Measurements from ENCODE around the gene RPL13A.

RPL13A gene

DNA sequence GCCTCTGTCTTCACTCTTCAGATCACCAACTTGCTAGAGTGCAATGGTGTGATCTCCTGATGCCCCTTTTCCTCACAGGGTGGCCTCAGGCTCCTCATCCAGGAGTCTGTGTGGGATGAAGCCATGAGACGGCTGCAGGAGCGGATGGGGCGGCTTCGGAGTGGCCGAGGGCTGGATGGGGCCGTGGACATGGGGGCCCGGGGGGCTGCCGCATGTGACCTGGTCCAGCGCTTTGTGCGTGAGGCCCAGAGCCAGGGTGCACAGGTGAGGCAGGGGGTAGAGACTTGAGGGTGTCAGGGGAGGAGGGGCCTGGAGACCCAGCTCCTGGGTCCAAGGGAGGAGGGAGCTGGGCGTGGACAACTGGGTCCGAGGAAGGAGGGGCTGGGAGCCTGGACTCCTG, 24.9 kb upstream of the RPL13A start:
- no peak for DNase-seq
- H3K36me3 ChIP-seq = 0 out of 2 replicates have a peak, but pooled peaks cover 3% of the 10 kb centered on the region

DNA sequence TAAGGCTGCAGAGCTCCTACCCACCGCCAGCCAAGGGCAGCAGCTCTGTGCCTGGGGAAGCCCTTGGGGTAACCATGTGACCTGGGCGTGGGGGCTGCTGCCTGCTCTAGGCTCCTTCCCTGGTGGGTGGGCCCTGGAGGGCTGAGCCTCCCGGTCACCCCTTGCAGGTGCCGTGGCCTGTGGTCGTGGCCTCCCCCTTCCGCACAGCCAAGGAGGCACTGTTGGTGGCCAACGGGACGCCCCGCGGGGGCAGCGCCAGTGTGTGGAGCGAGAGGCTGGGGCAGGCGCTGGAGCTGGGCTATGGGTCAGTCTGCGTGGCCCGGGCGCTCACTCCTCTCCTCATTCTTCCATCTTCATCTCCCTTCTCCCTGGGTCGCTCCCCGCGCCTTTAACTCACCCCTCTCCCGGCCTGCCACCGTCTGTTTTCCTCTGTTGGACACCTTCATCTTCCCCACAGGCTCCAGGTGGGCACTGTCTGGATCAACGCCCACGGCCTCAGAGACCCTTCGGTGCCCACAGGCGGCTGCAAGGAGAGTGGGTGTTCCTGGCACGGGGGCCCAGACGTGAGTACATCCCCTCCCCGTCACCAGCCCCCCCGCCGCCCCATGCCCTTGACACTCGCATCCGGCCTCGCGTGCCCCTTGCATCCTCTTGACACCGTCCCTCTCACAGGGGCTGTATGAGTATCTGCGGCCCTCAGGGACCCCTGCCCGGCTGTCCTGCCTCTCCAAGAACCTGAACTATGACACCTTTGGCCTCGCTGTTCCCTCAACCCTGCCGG, 23.3 kb upstream of the RPL13A start:
- Histone ChIP-seq H3K36me3 (peaks cover 3% of the 10 kb centered on the region; the same call in 1 of the 2 replicates), H3K27me3 (no peaks in the 10 kb centered on the region), H3K4me3 (ENCODE audit: low read depth, low read length) (no peak overlapping the region), H3K4me1 (no peaks in the 10 kb centered on the region), H3K9me3 (no peaks in the 10 kb centered on the region)
- DNase-seq = no peak
- TF ChIP-seq, protein P1, sequence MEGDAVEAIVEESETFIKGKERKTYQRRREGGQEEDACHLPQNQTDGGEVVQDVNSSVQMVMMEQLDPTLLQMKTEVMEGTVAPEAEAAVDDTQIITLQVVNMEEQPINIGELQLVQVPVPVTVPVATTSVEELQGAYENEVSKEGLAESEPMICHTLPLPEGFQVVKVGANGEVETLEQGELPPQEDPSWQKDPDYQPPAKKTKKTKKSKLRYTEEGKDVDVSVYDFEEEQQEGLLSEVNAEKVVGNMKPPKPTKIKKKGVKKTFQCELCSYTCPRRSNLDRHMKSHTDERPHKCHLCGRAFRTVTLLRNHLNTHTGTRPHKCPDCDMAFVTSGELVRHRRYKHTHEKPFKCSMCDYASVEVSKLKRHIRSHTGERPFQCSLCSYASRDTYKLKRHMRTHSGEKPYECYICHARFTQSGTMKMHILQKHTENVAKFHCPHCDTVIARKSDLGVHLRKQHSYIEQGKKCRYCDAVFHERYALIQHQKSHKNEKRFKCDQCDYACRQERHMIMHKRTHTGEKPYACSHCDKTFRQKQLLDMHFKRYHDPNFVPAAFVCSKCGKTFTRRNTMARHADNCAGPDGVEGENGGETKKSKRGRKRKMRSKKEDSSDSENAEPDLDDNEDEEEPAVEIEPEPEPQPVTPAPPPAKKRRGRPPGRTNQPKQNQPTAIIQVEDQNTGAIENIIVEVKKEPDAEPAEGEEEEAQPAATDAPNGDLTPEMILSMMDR (IDR thresholded peaks at IDR 0.05; ENCODE audit: low read depth, low read length) = no peak

More for the DNA sequence above, 24.9 kb upstream of the RPL13A start:
- H3K9me3 ChIP-seq = no peaks in the 10 kb centered on the region
- no peaks in the 10 kb centered on the region for H3K4me1 ChIP-seq
- H3K27me3 ChIP-seq = no peaks in the 10 kb centered on the region
- H3K4me3 ChIP-seq (ENCODE audit: low read depth, low read length) = no peak overlapping the region
- TF ChIP-seq, protein P1 (IDR thresholded peaks at IDR 0.05; ENCODE audit: low read depth, low read length) = no peak

DNA sequence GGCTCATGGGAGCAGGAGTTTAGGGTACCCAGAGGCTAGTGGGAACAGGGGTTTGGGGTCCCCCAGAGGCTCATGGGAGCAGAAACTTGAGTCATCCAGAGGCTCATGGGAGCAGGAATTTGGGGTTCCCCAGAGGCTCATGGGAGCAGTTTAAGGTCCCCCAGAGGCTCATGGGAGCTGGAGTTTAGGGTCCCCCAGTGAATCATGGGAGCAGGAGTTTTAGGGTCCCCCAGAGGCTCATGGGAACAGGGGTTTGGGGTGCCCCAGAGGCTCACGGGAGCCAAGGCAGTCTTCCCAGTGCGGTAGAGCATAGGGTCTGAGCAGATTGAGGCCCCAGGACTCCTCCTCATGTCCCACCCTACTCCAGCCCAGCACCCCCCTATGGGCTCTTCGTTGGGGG, 22.0 kb upstream of the RPL13A start:
- TF ChIP-seq, protein P1 (IDR thresholded peaks at IDR 0.05; ENCODE audit: low read depth, low read length) = no peak

DNA sequence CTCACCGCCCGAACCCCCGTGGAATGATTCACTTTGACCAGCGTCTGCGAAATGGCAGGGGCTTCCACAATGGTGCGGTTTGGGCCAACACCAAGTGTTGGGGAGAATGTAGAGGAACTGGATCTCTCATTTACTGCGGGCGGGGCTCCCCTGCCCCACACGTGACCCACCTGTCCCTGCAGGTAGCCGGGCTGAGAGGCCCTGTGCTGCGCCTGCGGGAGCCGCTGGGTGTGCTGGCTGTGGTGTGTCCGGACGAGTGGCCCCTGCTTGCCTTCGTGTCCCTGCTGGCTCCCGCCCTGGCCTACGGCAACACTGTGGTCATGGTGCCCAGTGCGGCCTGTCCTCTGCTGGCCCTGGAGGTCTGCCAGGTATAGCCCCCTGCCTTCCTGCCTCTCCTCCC, 19.2 kb upstream of the RPL13A start:
- DNase-seq = no peak
- Histone ChIP-seq H3K4me1 (no peaks in the 10 kb centered on the region), H3K36me3 (no peaks in the 10 kb centered on the region; the same call in 1 of the 2 replicates), H3K27me3 (no peaks in the 10 kb centered on the region), H3K4me3 (ENCODE audit: low read depth, low read length) (no peak overlapping the region), H3K9me3 (no peaks in the 10 kb centered on the region)
- TF ChIP-seq, protein P1 (IDR thresholded peaks at IDR 0.05; ENCODE audit: low read depth, low read length) = no peak

More for the DNA sequence above, 22.0 kb upstream of the RPL13A start:
- DNase-seq = no peak
- Histone ChIP-seq H3K4me1 (no peaks in the 10 kb centered on the region), H3K36me3 (peaks cover 3% of the 10 kb centered on the region; the same call in 1 of the 2 replicates), H3K27me3 (no peaks in the 10 kb centered on the region), H3K4me3 (ENCODE audit: low read depth, low read length) (no peak overlapping the region), H3K9me3 (no peaks in the 10 kb centered on the region)

DNA sequence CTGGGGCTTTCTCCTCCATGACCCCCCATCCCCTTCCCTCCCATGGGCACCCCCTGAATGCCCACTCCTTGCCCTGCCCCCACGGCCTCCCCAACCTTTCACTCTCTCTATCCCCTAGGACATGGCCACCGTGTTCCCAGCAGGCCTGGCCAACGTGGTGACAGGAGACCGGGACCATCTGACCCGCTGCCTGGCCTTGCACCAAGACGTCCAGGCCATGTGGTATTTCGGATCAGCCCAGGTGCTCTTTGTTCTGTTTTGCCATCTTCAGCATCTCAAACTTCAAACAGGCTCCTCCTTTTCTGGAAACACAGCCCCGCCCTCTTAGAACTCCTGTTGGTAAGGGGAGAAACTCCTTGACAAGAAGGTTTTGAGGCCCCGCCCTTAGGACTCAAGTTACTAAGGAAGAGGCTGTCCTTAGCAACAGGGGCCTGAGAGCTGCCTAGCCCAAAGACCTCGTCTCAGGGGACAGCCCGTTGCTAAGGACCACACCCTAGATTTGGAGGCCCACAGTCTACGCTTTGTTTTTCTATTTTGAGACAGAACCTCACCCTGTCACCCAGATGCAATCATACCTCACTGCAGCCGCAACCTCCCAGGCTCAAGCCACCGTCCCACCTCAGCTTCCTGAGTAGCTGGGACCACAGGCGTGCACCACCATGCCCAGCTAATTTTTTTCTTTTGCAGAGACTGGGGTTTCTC, 18.5 kb upstream of the RPL13A start:
- H3K9me3 ChIP-seq = no peaks in the 10 kb centered on the region
- DNase-seq = no peak
- no peaks in the 10 kb centered on the region; the same call in 1 of the 2 replicates for H3K36me3 ChIP-seq
- H3K4me1 ChIP-seq = no peaks in the 10 kb centered on the region
- TF ChIP-seq, protein P1 (IDR thresholded peaks at IDR 0.05; ENCODE audit: low read depth, low read length) = no peak
- H3K27me3 ChIP-seq = no peaks in the 10 kb centered on the region
- H3K4me3 ChIP-seq (ENCODE audit: low read depth, low read length) = no peak overlapping the region

Data from BE2C (cell line).